ENCODE measurements around the gene MADD. TPM values are rescaled to one million over a fixed set of nuclear protein-coding genes. Genes with fewer than 3 reads are reported as not detected.

Gene MADD
- total RNA-seq, 1 donor from 2014 or later, result 53.7 TPM

GRCh38 chr11:47359162-47359561, 89.2 kb downstream of the MADD start:
- no peak for TF ChIP-seq CTCF (IDR thresholded peaks at IDR 0.05)
- intact Hi-C loops (cut with DNase I), result no loop called here
- Histone ChIP-seq H3K27ac (no peak overlapping the region), H3K4me3 (no peak overlapping the region), H3K36me3 (no peaks in the 10 kb centered on the region), H3K9me3 (no peaks in the 10 kb centered on the region), H3K27me3 (ENCODE audit: low read depth) (no peaks in the 10 kb centered on the region), H3K4me1 (peaks cover 11% of the 10 kb centered on the region)
- peak; percentile 16 for DNase-seq
- no peak for ATAC-seq

GRCh38 chr11:47359586-47359985, 89.7 kb downstream of the MADD start:
- Histone ChIP-seq H3K4me1 (peaks cover 11% of the 10 kb centered on the region), H3K36me3 (no peaks in the 10 kb centered on the region), H3K4me3 (no peak overlapping the region), H3K27me3 (ENCODE audit: low read depth) (no peaks in the 10 kb centered on the region), H3K9me3 (no peaks in the 10 kb centered on the region), H3K27ac (no peak overlapping the region)
- intact Hi-C loops (cut with DNase I), result no loop called here
- ATAC-seq (no peak), DNase-seq (peak; percentile 50)
- TF ChIP-seq CTCF (IDR thresholded peaks at IDR 0.05), result no peak

- intact Hi-C loops (cut with DNase I), result no loop called here
- ATAC-seq (no peak), DNase-seq (no peak)
- Histone ChIP-seq H3K27me3 (ENCODE audit: low read depth) (no peaks in the 10 kb centered on the region), H3K4me3 (no peak overlapping the region), H3K4me1 (peaks cover 7% of the 10 kb centered on the region), H3K36me3 (no peaks in the 10 kb centered on the region), H3K27ac (no peak overlapping the region), H3K9me3 (no peaks in the 10 kb centered on the region)
- no peak for TF ChIP-seq CTCF (IDR thresholded peaks at IDR 0.05)
Observed at GRCh38 chr11:47360341-47360740, 90.4 kb downstream of the MADD start.

GRCh38 chr11:47361419-47361818, 91.5 kb downstream of the MADD start:
- H3K36me3 ChIP-seq, result no peaks in the 10 kb centered on the region

GRCh38 chr11:47366020-47366490, 96.1 kb downstream of the MADD start:
- no peak overlapping the region for H3K4me3 ChIP-seq
- ATAC-seq (no peak), DNase-seq (no peak)
- intact Hi-C loops (cut with DNase I), result no loop called here
- peaks cover 6% of the 10 kb centered on the region for H3K36me3 ChIP-seq
- no peak for TF ChIP-seq CTCF (IDR thresholded peaks at IDR 0.05)
- no peak overlapping the region for H3K27ac ChIP-seq
- no peaks in the 10 kb centered on the region for H3K4me1 ChIP-seq
- no peaks in the 10 kb centered on the region for H3K27me3 ChIP-seq (ENCODE audit: low read depth)
- no peaks in the 10 kb centered on the region for H3K9me3 ChIP-seq

More at GRCh38 chr11:47361419-47361818, 91.5 kb downstream of the MADD start:
- Histone ChIP-seq H3K9me3 (no peaks in the 10 kb centered on the region), H3K4me3 (no peak overlapping the region), H3K27ac (no peak overlapping the region), H3K4me1 (peaks cover 7% of the 10 kb centered on the region), H3K27me3 (ENCODE audit: low read depth) (no peaks in the 10 kb centered on the region)
- no peak for TF ChIP-seq CTCF (IDR thresholded peaks at IDR 0.05)
- intact Hi-C loops (cut with DNase I), result no loop called here
- ATAC-seq, result no peak
- no peak for DNase-seq

GRCh38 chr11:47369676-47370075, 99.7 kb downstream of the MADD start:
- Histone ChIP-seq H3K27me3 (ENCODE audit: low read depth) (no peaks in the 10 kb centered on the region), H3K9me3 (no peaks in the 10 kb centered on the region), H3K27ac (no peak overlapping the region), H3K36me3 (peaks cover 16% of the 10 kb centered on the region), H3K4me1 (peaks cover 14% of the 10 kb centered on the region), H3K4me3 (no peak overlapping the region)
- no peak for TF ChIP-seq CTCF (IDR thresholded peaks at IDR 0.05)
- ATAC-seq (no peak), DNase-seq (no peak)
- intact Hi-C loops (cut with DNase I), result no loop called here

Measured in lower lobe of right lung (tissue), 2 donors.